ENCODE measurements around the gene HRH4.

DNA sequence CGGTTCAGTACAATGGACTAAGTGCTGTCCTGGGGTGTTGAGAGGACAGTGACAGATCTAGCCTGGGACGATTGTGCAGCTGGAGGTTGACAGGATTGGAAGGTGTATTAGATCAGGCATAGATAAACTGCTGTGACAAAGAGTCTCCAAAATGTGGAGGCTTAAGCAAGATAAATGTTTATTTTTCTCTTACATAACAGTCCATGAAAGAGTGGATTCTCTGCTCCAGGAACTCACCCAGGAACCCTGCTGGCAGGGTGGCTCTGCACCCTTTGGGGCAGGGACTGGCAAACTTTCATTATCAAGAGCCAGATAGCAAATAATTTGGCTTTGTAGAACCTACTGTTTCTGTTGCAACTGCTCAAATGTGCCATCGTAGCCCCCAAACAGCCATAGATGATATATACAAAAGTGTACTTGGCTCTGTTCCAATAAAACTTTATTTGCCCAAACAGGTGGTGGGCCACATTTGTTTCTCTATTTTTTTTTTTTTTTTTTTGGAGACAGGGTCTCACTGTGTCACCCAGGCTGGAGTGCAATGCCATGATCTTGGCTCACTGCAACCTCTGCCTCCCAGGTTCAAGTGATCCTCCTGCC lies 9.7 kb downstream of the HRH4 start:
- no peak for TF ChIP-seq POLR2AphosphoS5 (IDR thresholded peaks at IDR 0.05; ENCODE audit: low read depth, low read length)
- no peak for TF ChIP-seq POLR2A (IDR thresholded peaks at IDR 0.05; ENCODE audit: low read depth, low read length)
- TF ChIP-seq TAF1 (IDR thresholded peaks at IDR 0.05; ENCODE audit: low read depth, low read length): no peak
- no peak for TF ChIP-seq POU2F2 (IDR thresholded peaks at IDR 0.05; ENCODE audit: low read depth, low read length)
- TF ChIP-seq SPI1 (IDR thresholded peaks at IDR 0.05; ENCODE audit: low read depth, low read length): no peak
- TF ChIP-seq PAX5 (IDR thresholded peaks at IDR 0.05; ENCODE audit: insufficient read depth, low read length, severe bottlenecking): no peak
